AG04449 (cell line): ENCODE measurements around the gene NDRG2.

ENCODE experiments used
- CTCF ChIA-PET: fragments of 350-600 bp; formaldehyde crosslinking; extraction: SDS; loops from one replicate; lab custom pipeline; 2021; ENCODE audit warnings: antibody characterized with exemption; lab: Yijun Ruan, JAX
- POLR2A ChIA-PET: fragments of 400-600, 350-600 bp; formaldehyde crosslinking; extraction: SDS; loops from one replicate; lab custom pipeline; 2020; ENCODE audit warnings: antibody characterized with exemption, inconsistent platforms; lab: Yijun Ruan, JAX
- DNase-seq: peaks from one replicate; pipeline ENCODE4 v3.0.0-alpha.2; 2010; ENCODE audit warnings: low read depth, low spot score
- H3K4me3 ChIP-seq: 2 replicates; pipeline ENCODE4 v1.5.1; 2011; ENCODE audit warnings: low read depth, mild to moderate bottlenecking, control low read depth, low read length
- TF ChIP-seq, protein P1 (sequence below): IDR thresholded peaks from one replicate; pipeline ENCODE4 v1.5.1; 2011; ENCODE audit warnings: mild to moderate bottlenecking, moderate library complexity, low read length, control low read depth, inconsistent platforms; ENCODE audit not compliant: insufficient read depth; ENCODE audit errors: missing control alignments

The NDRG2 gene

DNA sequence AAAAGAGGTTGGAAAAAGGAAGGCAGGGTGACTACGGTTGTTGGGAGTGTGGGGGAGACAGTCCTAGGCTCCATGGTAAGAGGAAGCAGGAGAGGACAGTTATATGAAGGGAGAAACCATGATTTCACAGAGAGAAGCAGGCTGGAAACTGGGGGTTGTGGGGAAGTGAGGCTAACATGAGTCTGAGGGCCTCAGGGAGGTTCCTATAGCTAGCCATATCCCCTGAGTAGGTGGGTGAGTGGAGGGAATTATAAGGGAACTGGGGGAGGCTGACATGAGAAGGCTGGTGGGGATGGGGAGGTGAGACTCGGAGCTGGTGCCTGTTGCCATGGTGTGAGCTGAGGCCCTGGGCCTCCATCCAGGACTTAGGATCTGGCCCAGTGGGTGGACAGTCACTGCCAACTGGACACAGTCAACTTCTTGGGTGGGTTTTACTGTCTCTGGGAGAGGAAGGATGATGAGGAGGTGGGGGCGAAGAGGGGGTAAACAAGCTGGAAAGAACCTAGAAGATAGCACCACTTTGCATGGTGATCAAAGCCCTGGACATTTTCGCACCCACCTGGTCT is 8.4 kb upstream of the NDRG2 start:
- no peak overlapping the region for H3K4me3 ChIP-seq
- TF ChIP-seq, protein P1, sequence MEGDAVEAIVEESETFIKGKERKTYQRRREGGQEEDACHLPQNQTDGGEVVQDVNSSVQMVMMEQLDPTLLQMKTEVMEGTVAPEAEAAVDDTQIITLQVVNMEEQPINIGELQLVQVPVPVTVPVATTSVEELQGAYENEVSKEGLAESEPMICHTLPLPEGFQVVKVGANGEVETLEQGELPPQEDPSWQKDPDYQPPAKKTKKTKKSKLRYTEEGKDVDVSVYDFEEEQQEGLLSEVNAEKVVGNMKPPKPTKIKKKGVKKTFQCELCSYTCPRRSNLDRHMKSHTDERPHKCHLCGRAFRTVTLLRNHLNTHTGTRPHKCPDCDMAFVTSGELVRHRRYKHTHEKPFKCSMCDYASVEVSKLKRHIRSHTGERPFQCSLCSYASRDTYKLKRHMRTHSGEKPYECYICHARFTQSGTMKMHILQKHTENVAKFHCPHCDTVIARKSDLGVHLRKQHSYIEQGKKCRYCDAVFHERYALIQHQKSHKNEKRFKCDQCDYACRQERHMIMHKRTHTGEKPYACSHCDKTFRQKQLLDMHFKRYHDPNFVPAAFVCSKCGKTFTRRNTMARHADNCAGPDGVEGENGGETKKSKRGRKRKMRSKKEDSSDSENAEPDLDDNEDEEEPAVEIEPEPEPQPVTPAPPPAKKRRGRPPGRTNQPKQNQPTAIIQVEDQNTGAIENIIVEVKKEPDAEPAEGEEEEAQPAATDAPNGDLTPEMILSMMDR = no peak
- CTCF ChIA-PET = interaction anchor here (1.0 to 12.6 kb wide), 6 partner anchors 8 to 63 kb away, joined by 3 to 172 read pairs (median 9); partner anchors contain the start of gene RNASE7
- no peak for DNase-seq
- POLR2A ChIA-PET = no interaction called here

DNA sequence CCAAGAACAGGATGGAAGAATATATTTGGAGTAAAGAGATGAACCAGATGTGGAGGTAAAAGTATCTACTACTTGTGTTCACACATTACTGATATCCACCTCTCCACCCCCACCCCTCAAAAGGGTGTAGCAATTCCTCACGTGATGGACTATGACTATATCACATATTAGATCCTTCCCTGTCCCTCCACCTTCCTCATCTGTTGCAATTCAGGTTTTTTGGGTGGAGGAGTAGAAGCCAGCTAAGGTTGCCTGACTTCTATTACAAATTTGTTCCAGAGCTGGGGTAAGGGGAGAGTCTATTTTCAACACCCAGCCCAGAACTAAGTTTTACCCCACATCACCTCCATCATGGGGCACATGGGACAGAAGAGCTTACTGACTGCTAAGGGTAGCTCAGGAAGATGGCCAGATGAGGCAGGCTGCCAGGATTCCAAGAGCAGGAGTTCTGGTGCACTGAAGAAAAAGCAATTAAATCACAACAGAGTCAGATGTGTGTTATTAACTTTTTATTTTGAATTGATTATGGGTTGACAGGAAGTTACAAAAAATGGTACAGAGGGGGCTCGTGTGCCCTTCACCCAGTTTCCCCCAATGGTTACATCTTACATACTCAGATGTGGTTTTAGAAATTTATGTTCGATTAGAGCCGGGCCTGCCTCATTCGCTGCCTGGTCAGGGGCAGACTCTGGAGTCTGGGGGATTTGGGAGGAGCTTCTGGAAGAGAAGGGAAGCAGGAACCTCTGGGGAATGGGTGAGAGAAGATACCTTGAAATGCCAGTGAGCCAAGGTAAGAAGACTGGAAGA is 7.7 kb upstream of the NDRG2 start:
- H3K4me3 ChIP-seq = no peak overlapping the region
- no peak for DNase-seq
- CTCF ChIA-PET = interaction anchor here (0.7 to 12.6 kb wide), 8 partner anchors 9 to 71 kb away, joined by 3 to 172 read pairs (median 4); partner anchors contain the start of gene RNASE7
- POLR2A ChIA-PET = no interaction called here
- TF ChIP-seq, protein P1 = no peak

DNA sequence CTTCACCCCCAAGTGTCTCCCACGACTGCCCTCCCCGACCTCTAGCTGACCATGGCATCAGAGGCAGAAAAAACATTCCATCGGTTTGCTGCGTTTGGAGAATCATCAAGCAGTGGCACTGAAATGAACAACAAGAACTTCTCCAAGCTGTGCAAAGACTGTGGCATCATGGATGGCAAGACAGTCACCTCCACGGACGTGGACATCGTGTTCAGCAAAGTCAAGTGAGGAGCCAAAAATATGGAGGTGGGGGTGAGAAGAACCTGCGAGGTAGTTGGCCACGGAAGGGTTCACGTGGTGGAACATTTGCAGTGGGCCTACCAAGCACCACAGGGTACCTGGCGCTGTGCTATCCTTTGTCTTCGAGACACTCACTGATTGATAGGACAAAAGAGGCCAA is 5.7 kb upstream of the NDRG2 start:
- CTCF ChIA-PET = interaction anchor here (1.4 to 12.6 kb wide), 4 partner anchors 11 to 38 kb away, joined by 3 to 172 read pairs (median 19); partner anchors contain the start of gene RNASE7
- no peak for DNase-seq
- H3K4me3 ChIP-seq = no peak overlapping the region
- TF ChIP-seq, protein P1 = no peak
- POLR2A ChIA-PET = no interaction called here

DNA sequence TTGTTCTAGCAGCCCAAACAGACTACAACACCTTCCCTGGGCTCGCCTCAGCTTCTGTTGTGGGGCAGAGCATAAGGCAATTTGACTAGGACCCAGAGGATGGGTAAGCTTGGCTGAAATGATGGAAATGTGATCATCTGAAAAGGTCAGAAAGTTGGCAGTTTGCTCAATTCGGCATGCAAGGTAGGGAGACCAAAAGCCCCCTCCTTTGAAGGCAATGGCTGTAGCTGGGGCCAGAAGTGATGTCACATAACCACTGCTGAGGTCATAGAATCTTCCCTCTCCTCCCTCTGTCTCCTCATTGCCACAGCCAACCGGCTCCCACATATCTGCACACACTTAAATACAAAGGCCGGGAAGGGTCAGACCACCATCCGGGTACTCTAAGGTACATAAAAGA is 5.1 kb upstream of the NDRG2 start, which contains the start of gene TPPP2:
TSS of gene TPPP2 (plus strand) at position 301 of the 400 bp plus-strand sequence. CDS start 365 bp downstream, outside the sequence.
- DNase-seq = no peak
- POLR2A ChIA-PET = no interaction called here
- no peak within 1 kb of the TSS for H3K4me3 ChIP-seq
- TF ChIP-seq, protein P1 = no peak
- CTCF ChIA-PET = interaction anchor here (1.4 to 12.6 kb wide), 3 partner anchors 11 to 39 kb away, joined by 3 to 172 read pairs (median 35); partner anchors contain the start of gene RNASE7

DNA sequence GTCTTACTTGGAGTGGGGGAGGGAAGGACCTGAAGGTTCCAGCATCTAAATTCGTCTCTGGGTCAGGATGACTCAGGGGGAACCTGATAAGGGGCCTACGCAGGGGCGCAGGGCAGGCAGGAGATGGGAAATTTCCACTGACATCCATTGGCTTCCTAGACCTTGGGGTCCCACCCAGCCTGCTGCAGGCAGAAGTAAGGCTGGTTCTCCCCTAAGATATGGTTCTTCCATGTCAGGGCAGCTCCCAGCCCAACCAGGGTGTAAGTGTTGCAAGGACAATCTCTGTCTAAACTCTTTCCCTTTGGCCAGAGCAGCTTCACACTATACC is 2.1 kb upstream of the NDRG2 start:
- TF ChIP-seq, protein P1 = no peak
- ChIA-PET POLR2A (interaction anchor here (0.6 kb wide), 1 partner anchor 9 kb away, joined by 3 read pairs; no protein-coding TSS in a partner anchor), CTCF (interaction anchor here (1.0 to 12.6 kb wide), 5 partner anchors 9 to 78 kb away, joined by 4 to 172 read pairs (median 7); no protein-coding TSS in a partner anchor)
- no peak overlapping the region for H3K4me3 ChIP-seq
- DNase-seq = no peak
